ENCODE data around the gene FFAR3. TPM values are rescaled to one million over a fixed set of nuclear protein-coding genes. Genes with fewer than 3 reads are reported as not detected.
"Not testable (repeated sequence)": the region's sequence is repeated elsewhere in the genome, so short reads cannot be mapped to it uniquely, and the experiment has no call there.

Gene FFAR3
- total RNA-seq, 1 experiment from 2014 or later: not detected

- H4K20me1 ChIP-seq (ENCODE audit: insufficient read depth, low read depth, low read length); H3K4me2 ChIP-seq (ENCODE audit: low read depth, low read length, poor library complexity, severe bottlenecking); H3K9ac ChIP-seq (ENCODE audit: low read length); H3K4me1 ChIP-seq (ENCODE audit: low read length); H3K9me3 ChIP-seq (ENCODE audit: low read length); H2AFZ ChIP-seq (ENCODE audit: low read length); H3K27ac ChIP-seq (ENCODE audit: low read length); DNase-seq; H3K9me2 ChIP-seq (replicated peaks; ENCODE audit: insufficient read depth, low read length); H3K27me3 ChIP-seq (ENCODE audit: low read length); H3K36me3 ChIP-seq (ENCODE audit: insufficient read depth, low read length); H3K4me3 ChIP-seq (ENCODE audit: low read length); H3K79me2 ChIP-seq (ENCODE audit: low read length): not testable (repeated sequence)
Measured at GRCh38 chr19:35359395-35359794, 1.1 kb downstream of the FFAR3 start.

- not testable (repeated sequence) for H3K4me2 ChIP-seq (ENCODE audit: low read depth, low read length, poor library complexity, severe bottlenecking); H3K9me3 ChIP-seq (ENCODE audit: low read length); H4K20me1 ChIP-seq (ENCODE audit: insufficient read depth, low read depth, low read length); H3K27me3 ChIP-seq (ENCODE audit: low read length); H3K9me2 ChIP-seq (replicated peaks; ENCODE audit: insufficient read depth, low read length); H3K36me3 ChIP-seq (ENCODE audit: insufficient read depth, low read length); H3K27ac ChIP-seq (ENCODE audit: low read length); DNase-seq; H3K9ac ChIP-seq (ENCODE audit: low read length); H3K4me1 ChIP-seq (ENCODE audit: low read length); H2AFZ ChIP-seq (ENCODE audit: low read length); H3K79me2 ChIP-seq (ENCODE audit: low read length); H3K4me3 ChIP-seq (ENCODE audit: low read length)
Measured at GRCh38 chr19:35360081-35360480, 1.8 kb downstream of the FFAR3 start.

GRCh38 chr19:35360880-35361420, 2.7 kb downstream of the FFAR3 start:
- H3K4me1 ChIP-seq (ENCODE audit: low read length): no peaks in the 10 kb centered on the region; the same call in 1 of the 2 replicates
- no peak overlapping the region for H2AFZ ChIP-seq (ENCODE audit: low read length)
- no peak overlapping the region for H3K9ac ChIP-seq (ENCODE audit: low read length)
- H3K27ac ChIP-seq (ENCODE audit: low read length): no peak overlapping the region
- no peaks in the 10 kb centered on the region for H3K36me3 ChIP-seq (ENCODE audit: insufficient read depth, low read length)
- no peaks in the 10 kb centered on the region for H3K9me3 ChIP-seq (ENCODE audit: low read length)
- H3K79me2 ChIP-seq (ENCODE audit: low read length): no peaks in the 10 kb centered on the region
- no peak overlapping the region for H3K4me3 ChIP-seq (ENCODE audit: low read length)
- no peaks in the 10 kb centered on the region for H4K20me1 ChIP-seq (ENCODE audit: insufficient read depth, low read depth, low read length)
- DNase-seq: peak; percentile 27
- no peak overlapping the region for H3K4me2 ChIP-seq (ENCODE audit: low read depth, low read length, poor library complexity, severe bottlenecking)
- H3K27me3 ChIP-seq (ENCODE audit: low read length): no peaks in the 10 kb centered on the region
- H3K9me2 ChIP-seq (replicated peaks; ENCODE audit: insufficient read depth, low read length): no peaks in the 10 kb centered on the region

DNA sequence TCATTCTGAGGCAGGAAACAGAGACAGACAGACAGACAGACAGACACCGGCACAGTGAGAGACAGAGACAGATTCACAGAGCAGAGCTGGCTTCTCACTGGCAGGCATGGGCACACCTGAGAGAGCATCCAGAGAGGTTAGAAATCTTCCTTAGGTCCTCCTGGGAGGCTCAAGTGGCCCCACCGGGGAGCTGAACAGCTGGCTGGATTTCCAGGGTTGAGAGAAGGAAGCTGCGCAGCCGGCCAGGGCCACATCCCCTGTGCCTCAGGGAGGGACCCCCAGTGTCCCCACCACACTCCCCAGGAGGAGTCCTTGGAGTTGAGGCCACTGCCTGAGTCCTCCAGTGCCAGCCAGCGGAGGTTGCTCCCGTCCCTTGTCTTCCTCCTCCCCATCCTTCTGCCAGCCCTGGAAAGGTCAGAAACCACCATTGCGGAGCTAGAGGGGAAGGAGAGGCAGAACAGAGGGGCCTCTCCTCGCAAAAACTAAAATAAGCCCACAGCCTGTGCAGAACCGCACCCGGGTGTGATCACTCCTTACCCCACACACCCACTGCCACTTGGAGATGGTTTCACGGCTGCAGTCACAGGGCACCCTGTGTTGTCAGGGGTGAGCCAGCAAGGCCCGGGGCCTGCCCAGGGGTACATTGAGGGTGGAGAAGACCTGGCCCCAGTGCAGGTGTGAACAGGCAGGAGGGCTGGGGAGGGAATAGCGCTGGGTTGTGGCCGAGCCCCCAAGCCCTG, 4.2 kb downstream of the FFAR3 start:
- H3K9me2 ChIP-seq (replicated peaks; ENCODE audit: insufficient read depth, low read length): no peaks in the 10 kb centered on the region
- H3K36me3 ChIP-seq (ENCODE audit: insufficient read depth, low read length): no peaks in the 10 kb centered on the region
- peak; percentile 17 for DNase-seq
- no peaks in the 10 kb centered on the region for H3K9me3 ChIP-seq (ENCODE audit: low read length)
- H3K27ac ChIP-seq (ENCODE audit: low read length): no peak overlapping the region
- H4K20me1 ChIP-seq (ENCODE audit: insufficient read depth, low read depth, low read length): no peaks in the 10 kb centered on the region
- H3K79me2 ChIP-seq (ENCODE audit: low read length): no peaks in the 10 kb centered on the region
- no peak overlapping the region for H3K9ac ChIP-seq (ENCODE audit: low read length)
- no peak overlapping the region for H2AFZ ChIP-seq (ENCODE audit: low read length)
- H3K4me1 ChIP-seq (ENCODE audit: low read length): no peaks in the 10 kb centered on the region; the same call in 1 of the 2 replicates
- no peak overlapping the region for H3K4me2 ChIP-seq (ENCODE audit: low read depth, low read length, poor library complexity, severe bottlenecking)
- no peaks in the 10 kb centered on the region for H3K27me3 ChIP-seq (ENCODE audit: low read length)
- H3K4me3 ChIP-seq (ENCODE audit: low read length): no peak overlapping the region

GRCh38 chr19:35363001-35363590, 4.8 kb downstream of the FFAR3 start:
- peak; percentile 10 for DNase-seq

GRCh38 chr19:35363711-35364425, 5.6 kb downstream of the FFAR3 start:
- Histone ChIP-seq H3K27ac (ENCODE audit: low read length) (no peak overlapping the region), H3K4me3 (ENCODE audit: low read length) (no peak overlapping the region), H3K9ac (ENCODE audit: low read length) (no peak overlapping the region), H3K9me2 (replicated peaks; ENCODE audit: insufficient read depth, low read length) (no peaks in the 10 kb centered on the region), H3K9me3 (ENCODE audit: low read length) (no peaks in the 10 kb centered on the region), H3K27me3 (ENCODE audit: low read length) (no peaks in the 10 kb centered on the region), H4K20me1 (ENCODE audit: insufficient read depth, low read depth, low read length) (no peaks in the 10 kb centered on the region), H3K4me1 (ENCODE audit: low read length) (no peaks in the 10 kb centered on the region; the same call in 1 of the 2 replicates), H3K36me3 (ENCODE audit: insufficient read depth, low read length) (no peaks in the 10 kb centered on the region), H2AFZ (ENCODE audit: low read length) (no peak overlapping the region), H3K4me2 (ENCODE audit: low read depth, low read length, poor library complexity, severe bottlenecking) (no peak overlapping the region), H3K79me2 (ENCODE audit: low read length) (no peaks in the 10 kb centered on the region)
- peak; percentile 9 for DNase-seq

More at GRCh38 chr19:35363001-35363590, 4.8 kb downstream of the FFAR3 start:
- H3K4me3 ChIP-seq (ENCODE audit: low read length): no peak overlapping the region
- no peaks in the 10 kb centered on the region for H4K20me1 ChIP-seq (ENCODE audit: insufficient read depth, low read depth, low read length)
- H3K4me1 ChIP-seq (ENCODE audit: low read length): no peaks in the 10 kb centered on the region; the same call in 1 of the 2 replicates
- H3K27ac ChIP-seq (ENCODE audit: low read length): no peak overlapping the region
- H2AFZ ChIP-seq (ENCODE audit: low read length): no peak overlapping the region
- no peaks in the 10 kb centered on the region for H3K27me3 ChIP-seq (ENCODE audit: low read length)
- no peaks in the 10 kb centered on the region for H3K79me2 ChIP-seq (ENCODE audit: low read length)
- no peak overlapping the region for H3K4me2 ChIP-seq (ENCODE audit: low read depth, low read length, poor library complexity, severe bottlenecking)
- H3K9me2 ChIP-seq (replicated peaks; ENCODE audit: insufficient read depth, low read length): no peaks in the 10 kb centered on the region
- H3K9me3 ChIP-seq (ENCODE audit: low read length): no peaks in the 10 kb centered on the region
- no peaks in the 10 kb centered on the region for H3K36me3 ChIP-seq (ENCODE audit: insufficient read depth, low read length)
- no peak overlapping the region for H3K9ac ChIP-seq (ENCODE audit: low read length)

DNA sequence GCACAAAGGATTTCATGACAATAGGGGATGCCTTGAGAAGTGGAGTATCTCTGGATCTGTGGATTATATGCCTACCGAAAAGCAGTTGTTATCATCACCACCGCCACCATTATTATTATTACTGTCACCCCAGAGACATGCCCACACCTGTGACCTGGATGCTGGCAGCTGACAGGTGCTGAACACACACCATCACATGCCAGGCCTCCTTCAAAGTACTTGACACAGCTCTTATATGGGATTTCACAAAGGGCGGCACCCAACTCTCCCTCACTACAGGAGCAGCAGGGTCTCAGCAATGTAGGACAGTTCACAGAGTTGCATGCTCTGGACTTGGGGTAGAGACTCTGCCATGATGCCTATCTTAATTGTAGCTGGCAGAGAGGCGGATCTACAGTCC, 7.0 kb downstream of the FFAR3 start:
- H3K9me2 ChIP-seq (replicated peaks; ENCODE audit: insufficient read depth, low read length): no peaks in the 10 kb centered on the region
- no peak overlapping the region for H3K9ac ChIP-seq (ENCODE audit: low read length)
- no peak overlapping the region for H3K27ac ChIP-seq (ENCODE audit: low read length)
- no peaks in the 10 kb centered on the region for H3K36me3 ChIP-seq (ENCODE audit: insufficient read depth, low read length)
- no peaks in the 10 kb centered on the region for H3K27me3 ChIP-seq (ENCODE audit: low read length)
- H3K4me2 ChIP-seq (ENCODE audit: low read depth, low read length, poor library complexity, severe bottlenecking): no peak overlapping the region
- H3K79me2 ChIP-seq (ENCODE audit: low read length): no peaks in the 10 kb centered on the region
- no peak overlapping the region for H3K4me3 ChIP-seq (ENCODE audit: low read length)
- H3K9me3 ChIP-seq (ENCODE audit: low read length): no peaks in the 10 kb centered on the region
- H2AFZ ChIP-seq (ENCODE audit: low read length): no peak overlapping the region
- H3K4me1 ChIP-seq (ENCODE audit: low read length): no peaks in the 10 kb centered on the region; the same call in 1 of the 2 replicates
- H4K20me1 ChIP-seq (ENCODE audit: insufficient read depth, low read depth, low read length): no peaks in the 10 kb centered on the region
- DNase-seq: no peak

DNA sequence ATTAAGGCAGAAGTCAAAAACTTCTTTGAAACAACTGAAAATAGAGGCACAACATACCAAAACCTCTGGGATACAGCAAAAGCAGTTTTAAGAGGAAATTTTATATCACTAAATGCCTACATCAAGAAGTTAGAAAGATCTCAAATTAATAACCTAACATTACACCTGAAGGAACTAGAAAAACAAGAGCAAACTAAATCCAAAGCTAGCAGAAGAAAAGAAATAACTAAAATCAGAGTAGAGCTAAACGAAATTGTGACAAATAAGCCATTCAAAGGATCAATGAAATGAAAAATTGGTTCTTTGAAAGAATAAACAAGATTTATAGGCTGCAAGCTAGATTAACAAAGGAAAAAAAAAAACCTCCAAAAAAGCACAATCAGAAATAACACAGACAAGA, 10.1 kb downstream of the FFAR3 start:
- no peak overlapping the region for H3K9ac ChIP-seq (ENCODE audit: low read length)
- no peak overlapping the region for H2AFZ ChIP-seq (ENCODE audit: low read length)
- no peaks in the 10 kb centered on the region for H3K4me1 ChIP-seq (ENCODE audit: low read length)
- H3K9me3 ChIP-seq (ENCODE audit: low read length): no peaks in the 10 kb centered on the region
- H3K27me3 ChIP-seq (ENCODE audit: low read length): no peaks in the 10 kb centered on the region
- no peak overlapping the region for H3K4me2 ChIP-seq (ENCODE audit: low read depth, low read length, poor library complexity, severe bottlenecking)
- no peaks in the 10 kb centered on the region for H3K9me2 ChIP-seq (replicated peaks; ENCODE audit: insufficient read depth, low read length)
- no peaks in the 10 kb centered on the region for H4K20me1 ChIP-seq (ENCODE audit: insufficient read depth, low read depth, low read length)
- no peaks in the 10 kb centered on the region for H3K36me3 ChIP-seq (ENCODE audit: insufficient read depth, low read length)
- H3K4me3 ChIP-seq (ENCODE audit: low read length): no peak overlapping the region
- no peaks in the 10 kb centered on the region for H3K79me2 ChIP-seq (ENCODE audit: low read length)
- no peak for DNase-seq
- H3K27ac ChIP-seq (ENCODE audit: low read length): no peak overlapping the region

Data from Karpas-422 (cell line).